ENCODE results near the gene CHRND.

GRCh38 chr2:232577841-232578240 is 51.9 kb downstream of the CHRND start:
- TF ChIP-seq, protein P1, sequence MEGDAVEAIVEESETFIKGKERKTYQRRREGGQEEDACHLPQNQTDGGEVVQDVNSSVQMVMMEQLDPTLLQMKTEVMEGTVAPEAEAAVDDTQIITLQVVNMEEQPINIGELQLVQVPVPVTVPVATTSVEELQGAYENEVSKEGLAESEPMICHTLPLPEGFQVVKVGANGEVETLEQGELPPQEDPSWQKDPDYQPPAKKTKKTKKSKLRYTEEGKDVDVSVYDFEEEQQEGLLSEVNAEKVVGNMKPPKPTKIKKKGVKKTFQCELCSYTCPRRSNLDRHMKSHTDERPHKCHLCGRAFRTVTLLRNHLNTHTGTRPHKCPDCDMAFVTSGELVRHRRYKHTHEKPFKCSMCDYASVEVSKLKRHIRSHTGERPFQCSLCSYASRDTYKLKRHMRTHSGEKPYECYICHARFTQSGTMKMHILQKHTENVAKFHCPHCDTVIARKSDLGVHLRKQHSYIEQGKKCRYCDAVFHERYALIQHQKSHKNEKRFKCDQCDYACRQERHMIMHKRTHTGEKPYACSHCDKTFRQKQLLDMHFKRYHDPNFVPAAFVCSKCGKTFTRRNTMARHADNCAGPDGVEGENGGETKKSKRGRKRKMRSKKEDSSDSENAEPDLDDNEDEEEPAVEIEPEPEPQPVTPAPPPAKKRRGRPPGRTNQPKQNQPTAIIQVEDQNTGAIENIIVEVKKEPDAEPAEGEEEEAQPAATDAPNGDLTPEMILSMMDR (IDR thresholded peaks at IDR 0.05; ENCODE audit: control extremely low read depth in 1 of 3, insufficient read depth in 1 of 3, low read depth in 1 of 3, low read length in 3 of 3) = no peak
- TF ChIP-seq EZH2 (IDR thresholded peaks at IDR 0.05; ENCODE audit: low read depth, low read length, severe bottlenecking) (no peak), GTF2F1 (IDR thresholded peaks at IDR 0.05; ENCODE audit: borderline replicate concordance, low read depth, low read length) (no peak), POLR2A (IDR thresholded peaks at IDR 0.05; ENCODE audit: control extremely low read depth in 1 of 2, low read depth in 2 of 2, low read length in 2 of 2) (no peak)
